ENCODE results near the gene CTDSP2. TPM values are rescaled to one million over a fixed set of nuclear protein-coding genes. Genes with fewer than 3 reads are reported as not detected.

CTDSP2 gene
- total and polyA plus RNA-seq, 2 of the 8 experiments (the other 6 are each of a cell fraction or from before 2014, with no cell fraction given), result 71.3 to 91.7 TPM

DNA sequence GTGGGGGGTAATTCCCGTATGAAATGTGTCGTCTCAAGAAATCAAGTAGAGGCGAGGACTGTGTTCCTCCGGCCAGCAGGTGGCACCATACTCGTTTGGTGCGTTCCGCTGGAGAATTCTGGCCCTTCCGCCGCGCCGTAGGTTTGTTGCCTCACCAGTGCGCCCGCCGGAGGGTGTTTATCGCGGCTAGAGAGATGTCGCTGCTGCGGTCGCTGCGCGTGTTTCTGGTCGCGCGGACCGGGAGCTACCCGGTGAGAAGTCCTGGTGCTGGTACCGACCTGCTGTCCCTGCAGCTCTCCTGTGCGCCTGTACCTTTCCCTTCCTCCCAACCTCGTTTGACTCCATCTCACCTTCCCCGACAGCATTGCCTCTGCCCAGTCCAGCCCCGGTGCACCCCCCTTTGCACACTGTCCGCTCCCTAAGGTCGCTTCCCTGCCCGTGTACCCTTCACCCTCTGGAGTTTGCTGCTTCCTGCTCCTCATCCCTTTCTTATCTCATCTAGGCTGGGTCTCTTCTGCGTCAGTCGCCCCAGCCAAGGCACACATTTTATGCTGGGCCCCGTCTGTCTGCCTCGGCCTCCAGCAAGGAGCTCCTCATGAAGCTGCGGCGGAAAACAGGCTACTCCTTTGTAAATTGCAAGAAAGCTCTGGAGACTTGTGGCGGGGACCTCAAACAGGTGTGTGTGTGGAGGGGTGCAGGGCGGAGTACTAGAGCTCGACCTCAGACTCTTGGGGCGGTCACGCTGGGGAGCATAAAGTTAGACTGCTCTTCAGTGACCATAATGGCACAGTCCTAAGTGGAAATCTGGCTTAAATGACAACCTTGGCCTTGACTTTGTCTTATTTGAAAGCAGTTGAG is 63.7 kb downstream of the CTDSP2 start, which contains the start of gene TSFM (continued):
- peak; percentile 85 for TF ChIP-seq KDM5A (IDR thresholded peaks at IDR 0.05; ENCODE audit: low read length)
- no peak for TF ChIP-seq EZH2 (IDR thresholded peaks at IDR 0.05; ENCODE audit: low read depth, low read length, severe bottlenecking)
- TF ChIP-seq NRF1 (IDR thresholded peaks at IDR 0.05; ENCODE audit: low read depth, low read length), result no peak
- no peak for TF ChIP-seq CBX5 (IDR thresholded peaks at IDR 0.05; ENCODE audit: low read depth, low read length)
- TF ChIP-seq HDAC6 (IDR thresholded peaks at IDR 0.05; ENCODE audit: low read depth, low read length), result no peak

Measured in H1 (cell line).